Endothelial cell (in vitro differentiated cells): ENCODE measurements around the gene PLA2G4D. TPM values are rescaled to one million over a fixed set of nuclear protein-coding genes. Genes with fewer than 3 reads are reported as not detected.
A peak's percentile ranks its signal among the peaks of the same experiment; 100 is the strongest.

Experiments
- DNase-seq: peaks from one replicate; pipeline ENCODE4 v3.0.0; 2021; ENCODE audit warnings: low spot score
- H3K27ac Mint-ChIP-seq: one replicate; pipeline ENCODE4 v1.8.0; 2021; ENCODE audit warnings: mixed read lengths, inconsistent platforms; ENCODE audit not compliant: unreplicated experiment
- H3K27me3 Mint-ChIP-seq: one replicate; pipeline ENCODE4 v1.8.0; 2021; ENCODE audit warnings: mild to moderate bottlenecking, moderate library complexity, mixed read lengths, inconsistent platforms; ENCODE audit not compliant: unreplicated experiment
- H3K36me3 Mint-ChIP-seq: one replicate; pipeline ENCODE4 v1.8.0; 2021; ENCODE audit warnings: mild to moderate bottlenecking, low read depth, mixed read lengths, inconsistent platforms; ENCODE audit not compliant: unreplicated experiment
- H3K4me1 Mint-ChIP-seq: one replicate; pipeline ENCODE4 v1.8.0; 2021; ENCODE audit warnings: mild to moderate bottlenecking, mixed read lengths, inconsistent platforms; ENCODE audit not compliant: unreplicated experiment
- H3K4me3 Mint-ChIP-seq: one replicate; pipeline ENCODE4 v1.8.0; 2021; ENCODE audit warnings: mild to moderate bottlenecking, mixed read lengths, inconsistent platforms; ENCODE audit not compliant: unreplicated experiment
- H3K9me3 Mint-ChIP-seq: one replicate; pipeline ENCODE4 v1.8.0; 2021; ENCODE audit warnings: mixed read lengths, inconsistent platforms; ENCODE audit not compliant: unreplicated experiment
- total RNA-seq: library from RNA; stranded (reverse); fragmentation: NEBNext Ultra II Directional; extraction: Animal tissue kit (Norgen Biotek cat#: 25700); gene quantifications from one replicate; pipeline ENCODE4 v1.2.1, GENCODE V29; 2021; ENCODE audit not compliant: unreplicated experiment
- TF ChIP-seq, protein P1 (sequence below): fragments of 200-600 bp; sonication (generic); IDR thresholded peaks from one replicate; pipeline ENCODE4 v1.5.0; 2021; ENCODE audit warnings: antibody characterized with exemption; ENCODE audit not compliant: unreplicated experiment

PLA2G4D gene
- total RNA-seq, 1 donor from 2014 or later = not detected

DNA sequence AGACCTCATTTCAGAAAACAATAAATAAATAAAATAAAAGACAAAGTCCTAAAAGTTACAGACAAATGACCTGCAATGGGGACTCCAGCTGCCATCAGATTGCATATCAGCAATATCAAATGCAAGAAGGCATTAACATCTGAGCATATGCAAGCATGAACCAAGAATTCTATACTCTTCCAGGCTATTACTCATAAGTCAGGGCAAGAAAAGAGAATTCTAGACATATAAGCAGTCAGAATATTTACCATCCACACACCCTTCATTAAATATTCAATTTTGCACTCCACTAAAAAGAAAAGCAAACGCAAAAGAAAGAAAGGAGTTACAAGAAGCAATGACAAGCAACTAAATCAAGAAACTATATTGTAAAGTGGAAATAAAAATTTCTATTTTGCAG lies 41.0 kb upstream of the PLA2G4D start:
- H3K9me3 Mint-ChIP-seq = no peaks in the 10 kb centered on the region
- H3K4me3 Mint-ChIP-seq = no peak overlapping the region
- peaks cover 7% of the 10 kb centered on the region for H3K27me3 Mint-ChIP-seq

DNA sequence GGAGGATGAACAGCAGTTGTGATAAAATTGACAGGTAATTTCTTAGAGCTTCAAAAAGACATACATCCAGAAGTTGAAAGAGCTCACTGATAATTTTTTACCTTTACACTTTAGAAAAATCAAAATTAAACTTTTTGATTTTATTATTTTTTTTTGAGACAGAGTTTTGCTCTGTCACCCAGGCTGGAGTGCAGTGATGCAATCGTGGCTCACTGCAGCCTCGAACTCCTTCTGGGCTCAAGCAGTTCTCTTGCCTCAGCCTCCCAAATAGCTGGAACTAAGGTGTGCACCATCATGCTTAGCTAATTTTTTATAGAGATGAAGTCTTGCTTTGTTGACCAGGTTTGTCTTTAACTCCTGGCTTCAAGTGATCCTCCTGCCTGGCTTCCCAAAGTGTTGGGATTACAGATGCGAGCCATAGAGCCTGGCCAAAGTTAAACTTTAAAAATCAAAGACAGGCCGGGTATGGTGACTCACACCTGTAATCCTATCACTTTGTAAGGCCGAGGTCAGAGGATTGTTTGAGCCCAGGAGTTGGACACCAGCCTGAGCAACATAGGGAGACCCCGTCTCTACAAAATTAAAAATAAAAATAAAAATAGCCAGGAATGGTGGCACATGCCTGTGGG lies 40.4 kb upstream of the PLA2G4D start:
- no peak overlapping the region for H3K27ac Mint-ChIP-seq
- H3K27me3 Mint-ChIP-seq = peaks cover 2% of the 10 kb centered on the region
- DNase-seq = no peak
- peaks cover 17% of the 10 kb centered on the region for H3K4me1 Mint-ChIP-seq
- TF ChIP-seq, protein P1, sequence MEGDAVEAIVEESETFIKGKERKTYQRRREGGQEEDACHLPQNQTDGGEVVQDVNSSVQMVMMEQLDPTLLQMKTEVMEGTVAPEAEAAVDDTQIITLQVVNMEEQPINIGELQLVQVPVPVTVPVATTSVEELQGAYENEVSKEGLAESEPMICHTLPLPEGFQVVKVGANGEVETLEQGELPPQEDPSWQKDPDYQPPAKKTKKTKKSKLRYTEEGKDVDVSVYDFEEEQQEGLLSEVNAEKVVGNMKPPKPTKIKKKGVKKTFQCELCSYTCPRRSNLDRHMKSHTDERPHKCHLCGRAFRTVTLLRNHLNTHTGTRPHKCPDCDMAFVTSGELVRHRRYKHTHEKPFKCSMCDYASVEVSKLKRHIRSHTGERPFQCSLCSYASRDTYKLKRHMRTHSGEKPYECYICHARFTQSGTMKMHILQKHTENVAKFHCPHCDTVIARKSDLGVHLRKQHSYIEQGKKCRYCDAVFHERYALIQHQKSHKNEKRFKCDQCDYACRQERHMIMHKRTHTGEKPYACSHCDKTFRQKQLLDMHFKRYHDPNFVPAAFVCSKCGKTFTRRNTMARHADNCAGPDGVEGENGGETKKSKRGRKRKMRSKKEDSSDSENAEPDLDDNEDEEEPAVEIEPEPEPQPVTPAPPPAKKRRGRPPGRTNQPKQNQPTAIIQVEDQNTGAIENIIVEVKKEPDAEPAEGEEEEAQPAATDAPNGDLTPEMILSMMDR = no peak
- no peak overlapping the region for H3K4me3 Mint-ChIP-seq
- H3K36me3 Mint-ChIP-seq = peaks cover 7% of the 10 kb centered on the region
- no peaks in the 10 kb centered on the region for H3K9me3 Mint-ChIP-seq

More for the DNA sequence above, 41.0 kb upstream of the PLA2G4D start:
- H3K4me1 Mint-ChIP-seq = peaks cover 16% of the 10 kb centered on the region
- H3K27ac Mint-ChIP-seq = peak overlapping the region; percentile 59
- TF ChIP-seq, protein P1 = no peak
- H3K36me3 Mint-ChIP-seq = peaks cover 10% of the 10 kb centered on the region
- DNase-seq = no peak

DNA sequence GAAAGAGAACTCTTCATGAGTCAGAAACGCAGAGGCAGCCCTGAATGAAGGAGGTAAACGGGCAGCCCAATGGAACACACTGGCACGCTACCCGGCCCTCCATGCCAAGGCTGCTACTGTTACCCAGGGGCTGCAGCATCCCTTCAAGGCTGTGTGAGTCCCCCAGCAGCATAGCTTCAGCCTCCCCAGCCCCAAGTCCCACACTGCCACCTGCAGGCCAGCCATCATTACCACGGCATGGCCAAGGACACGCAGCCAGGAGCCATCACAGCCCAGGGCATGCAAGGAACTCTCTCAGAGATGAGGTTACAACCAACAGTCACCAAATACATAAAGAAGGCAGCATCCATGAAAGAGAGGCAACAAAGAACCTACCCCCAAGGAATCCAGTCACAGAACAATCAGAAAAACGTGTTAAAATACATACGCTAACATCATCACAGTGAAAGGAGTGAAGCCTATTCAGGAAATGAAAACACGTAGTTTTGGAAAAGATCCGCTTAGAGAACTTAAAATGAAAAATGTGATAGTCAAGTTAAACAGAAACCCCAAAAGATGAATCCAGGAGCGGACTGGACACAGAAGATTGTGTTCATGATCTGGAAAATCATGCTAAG lies 39.6 kb upstream of the PLA2G4D start:
- H3K4me1 Mint-ChIP-seq = peaks cover 20% of the 10 kb centered on the region
- no peak overlapping the region for H3K4me3 Mint-ChIP-seq
- TF ChIP-seq, protein P1 = peak; percentile 62
- no peak overlapping the region for H3K27ac Mint-ChIP-seq
- H3K36me3 Mint-ChIP-seq = no peaks in the 10 kb centered on the region
- no peaks in the 10 kb centered on the region for H3K9me3 Mint-ChIP-seq
- DNase-seq = peak; percentile 86
- H3K27me3 Mint-ChIP-seq = peaks cover 2% of the 10 kb centered on the region

DNA sequence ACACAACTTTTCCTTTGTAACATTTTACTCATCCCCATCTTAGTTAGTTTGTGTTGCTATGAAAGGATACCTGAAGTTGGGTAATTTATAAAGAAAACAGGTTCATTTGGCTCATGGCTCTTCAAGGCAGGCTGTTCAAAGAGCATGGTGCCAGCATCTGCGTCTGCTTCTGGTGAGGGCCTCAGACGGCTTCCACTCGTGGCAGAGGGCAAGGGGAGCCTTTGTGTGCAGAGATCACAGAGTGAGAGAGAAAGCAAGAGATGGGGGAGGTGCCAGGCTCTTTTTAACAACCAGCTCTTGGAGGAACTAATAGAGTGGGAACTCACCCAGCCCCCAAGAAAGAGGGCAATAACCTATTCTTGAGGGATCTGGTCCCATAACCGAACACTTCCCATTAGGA lies 39.0 kb upstream of the PLA2G4D start:
- peaks cover 2% of the 10 kb centered on the region for H3K27me3 Mint-ChIP-seq
- TF ChIP-seq, protein P1 = no peak
- no peaks in the 10 kb centered on the region for H3K36me3 Mint-ChIP-seq
- no peaks in the 10 kb centered on the region for H3K9me3 Mint-ChIP-seq
- no peak overlapping the region for H3K27ac Mint-ChIP-seq
- H3K4me1 Mint-ChIP-seq = peaks cover 20% of the 10 kb centered on the region
- no peak overlapping the region for H3K4me3 Mint-ChIP-seq
- no peak for DNase-seq
